Measurements from ENCODE around the gene TNFRSF1A. TPM values are rescaled to one million over a fixed set of nuclear protein-coding genes. Genes with fewer than 3 reads are reported as not detected.

Gene TNFRSF1A
- total RNA-seq, 2 donors from 2014 or later, result 91.1 to 168 TPM

GRCh38 chr12:6307529-6307928 is 34.3 kb downstream of the TNFRSF1A start:
- H3K4me1 ChIP-seq (replicated peaks), result no peaks in the 10 kb centered on the region
- 83% methylated on average over 5 of the region's 5 CpGs for WGBS
- H3K27me3 ChIP-seq (replicated peaks; ENCODE audit: insufficient read depth), result no peaks in the 10 kb centered on the region
- DNase-seq (ENCODE audit: low spot score), result no peak
- intact Hi-C loops (cut with DNase I), result no loop called here
- TF ChIP-seq POLR2A (IDR thresholded peaks at IDR 0.05) (no peak), CTCF (IDR thresholded peaks at IDR 0.05) (no peak), POLR2AphosphoS5 (IDR thresholded peaks at IDR 0.05) (no peak)
- H3K27ac ChIP-seq, result no peak overlapping the region
- H3K36me3 ChIP-seq, result no peaks in the 10 kb centered on the region
- H3K4me3 ChIP-seq, result no peak overlapping the region
- H3K9me3 ChIP-seq, result no peaks in the 10 kb centered on the region

- Histone ChIP-seq H3K36me3 (no peaks in the 10 kb centered on the region), H3K27me3 (replicated peaks; ENCODE audit: insufficient read depth) (no peaks in the 10 kb centered on the region), H3K9me3 (no peaks in the 10 kb centered on the region), H3K4me1 (replicated peaks) (no peaks in the 10 kb centered on the region), H3K27ac (no peak overlapping the region), H3K4me3 (no peak overlapping the region)
- WGBS, result 93% methylated on average over 11 of the region's 11 CpGs
- TF ChIP-seq POLR2A (IDR thresholded peaks at IDR 0.05), result no peak
- TF ChIP-seq POLR2AphosphoS5 (IDR thresholded peaks at IDR 0.05), result no peak
- no peak for TF ChIP-seq CTCF (IDR thresholded peaks at IDR 0.05)
- intact Hi-C loops (cut with DNase I), result no loop called here
- DNase-seq (ENCODE audit: low spot score), result no peak
Measured at GRCh38 chr12:6306599-6307220, 35.2 kb downstream of the TNFRSF1A start.

- intact Hi-C loops (cut with DNase I), result no loop called here
- DNase-seq (ENCODE audit: low spot score), result no peak
- Histone ChIP-seq H3K27ac (no peak overlapping the region), H3K4me1 (replicated peaks) (no peaks in the 10 kb centered on the region), H3K4me3 (no peak overlapping the region), H3K36me3 (no peaks in the 10 kb centered on the region), H3K27me3 (replicated peaks; ENCODE audit: insufficient read depth) (no peaks in the 10 kb centered on the region), H3K9me3 (no peaks in the 10 kb centered on the region)
- 67% methylated on average over 6 of the region's 6 CpGs for WGBS
- no peak for TF ChIP-seq CTCF (IDR thresholded peaks at IDR 0.05)
- no peak for TF ChIP-seq POLR2A (IDR thresholded peaks at IDR 0.05)
- no peak for TF ChIP-seq POLR2AphosphoS5 (IDR thresholded peaks at IDR 0.05)
Measured at GRCh38 chr12:6306151-6306550, 35.7 kb downstream of the TNFRSF1A start.

- DNase-seq (ENCODE audit: low spot score), result no peak
- TF ChIP-seq CTCF (IDR thresholded peaks at IDR 0.05) (no peak), POLR2AphosphoS5 (IDR thresholded peaks at IDR 0.05) (no peak), POLR2A (IDR thresholded peaks at IDR 0.05) (no peak)
- Histone ChIP-seq H3K9me3 (no peaks in the 10 kb centered on the region), H3K4me3 (no peak overlapping the region), H3K27ac (no peak overlapping the region), H3K4me1 (replicated peaks) (no peaks in the 10 kb centered on the region), H3K27me3 (replicated peaks; ENCODE audit: insufficient read depth) (no peaks in the 10 kb centered on the region), H3K36me3 (no peaks in the 10 kb centered on the region)
- WGBS, result 83% methylated on average over 5 of the region's 5 CpGs
- intact Hi-C loops (cut with DNase I), result no loop called here
Measured at GRCh38 chr12:6303071-6303470, 38.8 kb downstream of the TNFRSF1A start.

GRCh38 chr12:6302621-6303020 is 39.3 kb downstream of the TNFRSF1A start:
- no peaks in the 10 kb centered on the region for H3K4me1 ChIP-seq (replicated peaks)
- intact Hi-C loops (cut with DNase I), result no loop called here
- no peaks in the 10 kb centered on the region for H3K9me3 ChIP-seq
- no peak for DNase-seq (ENCODE audit: low spot score)
- no peak for TF ChIP-seq POLR2AphosphoS5 (IDR thresholded peaks at IDR 0.05)
- no peak for TF ChIP-seq CTCF (IDR thresholded peaks at IDR 0.05)
- TF ChIP-seq POLR2A (IDR thresholded peaks at IDR 0.05), result no peak
- no peak overlapping the region for H3K4me3 ChIP-seq
- WGBS, result 87% methylated on average over 3 of the region's 3 CpGs
- no peaks in the 10 kb centered on the region for H3K27me3 ChIP-seq (replicated peaks; ENCODE audit: insufficient read depth)
- H3K27ac ChIP-seq, result no peak overlapping the region
- H3K36me3 ChIP-seq, result no peaks in the 10 kb centered on the region
